Loucy (cell line): ENCODE results near the gene MYT1.
"Not testable (repeated sequence)": the region's sequence is repeated elsewhere in the genome, so short reads cannot be mapped to it uniquely, and the experiment has no call there.

Experiments used
- EZH2phosphoT487 ChIP-seq: fragments of 200-600 bp; IDR thresholded peaks from 2 replicates; pipeline ENCODE4 v1.6.1; 2018; ENCODE audit warnings: antibody characterized with exemption, mild to moderate bottlenecking, moderate library complexity, borderline replicate concordance
- TF ChIP-seq, protein P1 (sequence below): fragments of 200-600 bp; sonication (generic); conservative IDR thresholded peaks from 2 replicates; pipeline ENCODE4 v1.5.1; 2014; ENCODE audit warnings: mild to moderate bottlenecking, antibody characterized with exemption, low read length

DNA sequence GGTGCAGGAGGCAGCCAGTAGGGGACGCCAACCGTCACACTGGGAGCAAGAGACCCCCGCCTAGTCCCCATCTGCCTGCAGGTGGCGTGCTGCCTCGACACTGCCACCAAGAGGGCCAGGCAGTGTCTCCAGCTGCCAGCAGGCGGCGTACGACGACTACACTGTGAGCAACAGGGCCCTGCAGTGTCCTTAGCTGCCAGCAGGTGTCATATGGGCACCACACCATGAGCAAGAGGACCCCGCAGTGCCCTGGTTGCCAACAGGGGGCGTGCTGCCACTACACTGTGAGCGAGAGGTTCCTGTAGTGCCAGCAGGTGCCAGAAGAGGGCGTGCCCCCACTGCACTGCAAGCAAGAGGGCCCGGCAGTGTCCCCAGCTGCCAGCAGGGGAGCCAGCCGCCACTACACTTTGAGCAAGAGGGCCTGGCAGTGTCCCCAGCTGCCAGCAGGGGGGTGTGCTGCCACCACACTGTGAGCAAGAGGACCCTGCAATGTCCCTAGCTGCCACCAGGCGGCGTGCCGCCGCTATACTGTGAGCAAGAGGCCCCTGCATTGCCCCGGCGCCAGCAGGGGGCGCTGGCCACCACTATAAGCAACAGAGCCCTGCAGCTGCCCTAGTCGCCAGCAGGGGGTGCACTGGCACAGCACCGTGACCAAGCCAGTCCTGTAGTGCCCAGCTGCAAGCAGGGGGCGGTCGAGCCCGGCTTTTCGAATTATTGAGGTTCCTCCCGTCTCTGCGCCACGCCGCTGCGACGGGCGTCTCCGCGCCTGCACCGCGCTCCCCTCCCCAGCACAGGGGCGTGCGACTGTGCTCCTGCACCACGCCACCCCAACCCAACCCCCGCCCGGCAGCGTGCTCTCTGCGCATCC, 121.6 kb downstream of the MYT1 start:
- TF ChIP-seq, protein P1, sequence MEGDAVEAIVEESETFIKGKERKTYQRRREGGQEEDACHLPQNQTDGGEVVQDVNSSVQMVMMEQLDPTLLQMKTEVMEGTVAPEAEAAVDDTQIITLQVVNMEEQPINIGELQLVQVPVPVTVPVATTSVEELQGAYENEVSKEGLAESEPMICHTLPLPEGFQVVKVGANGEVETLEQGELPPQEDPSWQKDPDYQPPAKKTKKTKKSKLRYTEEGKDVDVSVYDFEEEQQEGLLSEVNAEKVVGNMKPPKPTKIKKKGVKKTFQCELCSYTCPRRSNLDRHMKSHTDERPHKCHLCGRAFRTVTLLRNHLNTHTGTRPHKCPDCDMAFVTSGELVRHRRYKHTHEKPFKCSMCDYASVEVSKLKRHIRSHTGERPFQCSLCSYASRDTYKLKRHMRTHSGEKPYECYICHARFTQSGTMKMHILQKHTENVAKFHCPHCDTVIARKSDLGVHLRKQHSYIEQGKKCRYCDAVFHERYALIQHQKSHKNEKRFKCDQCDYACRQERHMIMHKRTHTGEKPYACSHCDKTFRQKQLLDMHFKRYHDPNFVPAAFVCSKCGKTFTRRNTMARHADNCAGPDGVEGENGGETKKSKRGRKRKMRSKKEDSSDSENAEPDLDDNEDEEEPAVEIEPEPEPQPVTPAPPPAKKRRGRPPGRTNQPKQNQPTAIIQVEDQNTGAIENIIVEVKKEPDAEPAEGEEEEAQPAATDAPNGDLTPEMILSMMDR, result peak; percentile 79
- TF ChIP-seq EZH2phosphoT487, result not testable (repeated sequence)
